Trophoblast cell (in vitro differentiated cells and primary cell): Measurements from ENCODE around the gene ALDH2.
A peak's percentile ranks its signal among the peaks of the same experiment; 100 is the strongest.

ENCODE experiments used
- DNase-seq, 2 donors: peaks; one replicate each; pipeline ENCODE4 v3.0.0-alpha.2; 2016
- H2AFZ ChIP-seq: 2 replicates; pipeline ENCODE4 v1.6.1; 2013; ENCODE audit warnings: low read length, moderate library complexity, mild to moderate bottlenecking; ENCODE audit not compliant: insufficient read depth, poor library complexity
- H2AK5ac ChIP-seq: 2 replicates; pipeline ENCODE4 v1.6.1; 2013; ENCODE audit warnings: mild to moderate bottlenecking, low read length
- H2BK120ac ChIP-seq: 2 replicates; pipeline ENCODE4 v1.6.1; 2013; ENCODE audit warnings: low read length, mild to moderate bottlenecking, moderate library complexity; ENCODE audit not compliant: insufficient read depth, poor library complexity
- H2BK12ac ChIP-seq: 2 replicates; pipeline ENCODE4 v1.6.1; 2013; ENCODE audit warnings: mild to moderate bottlenecking, low read length, moderate library complexity
- H2BK5ac ChIP-seq: 2 replicates; pipeline ENCODE4 v1.6.1; 2013; ENCODE audit warnings: low read length, low read depth, moderate library complexity, mild to moderate bottlenecking; ENCODE audit not compliant: poor library complexity
- H3K14ac ChIP-seq: 2 replicates; pipeline ENCODE4 v1.6.1; 2013; ENCODE audit warnings: mild to moderate bottlenecking, low read length
- H3K18ac ChIP-seq: 2 replicates; pipeline ENCODE4 v1.6.1; 2013; ENCODE audit warnings: mild to moderate bottlenecking, low read length
- H3K23ac ChIP-seq: 2 replicates; pipeline ENCODE4 v1.6.1; 2013; ENCODE audit warnings: low read length
- H3K27ac ChIP-seq: 2 replicates; pipeline ENCODE4 v1.5.1; 2013; ENCODE audit warnings: low read depth, mild to moderate bottlenecking, inconsistent platforms, low read length, moderate library complexity
- H3K27me3 ChIP-seq: 2 replicates; pipeline ENCODE4 v1.6.1; 2013; ENCODE audit warnings: inconsistent platforms, mild to moderate bottlenecking, low read length, moderate library complexity; ENCODE audit not compliant: insufficient read depth
- H3K36me3 ChIP-seq, 2 experiments: 1 replicate in 1 of 2; 2 replicates in 1 of 2; pipeline ENCODE4 v1.6.1; 2013; ENCODE audit warnings: low read length in 2 of 2, mild to moderate bottlenecking in 2 of 2, moderate library complexity in 1 of 2; ENCODE audit not compliant: insufficient read depth in 2 of 2, control insufficient read depth in 1 of 2
- H3K4ac ChIP-seq: 2 replicates; pipeline ENCODE4 v1.6.1; 2013; ENCODE audit warnings: low read depth, mild to moderate bottlenecking, low read length, moderate library complexity
- H3K4me1 ChIP-seq, 2 experiments: 1 replicate in 1 of 2; 2 replicates in 1 of 2; pipeline ENCODE4 v1.6.1; 2013; ENCODE audit warnings: low read length in 2 of 2, mild to moderate bottlenecking in 2 of 2, moderate library complexity in 1 of 2; ENCODE audit not compliant: insufficient read depth in 2 of 2, control insufficient read depth in 1 of 2
- H3K4me2 ChIP-seq: 2 replicates; pipeline ENCODE4 v1.6.1; 2013; ENCODE audit warnings: inconsistent platforms, mild to moderate bottlenecking, low read length, moderate library complexity
- H3K4me3 ChIP-seq: 2 replicates; pipeline ENCODE4 v1.5.1; 2013; ENCODE audit warnings: mild to moderate bottlenecking, low read depth, low read length, inconsistent platforms
- H3K79me1 ChIP-seq: one replicate; pipeline ENCODE4 v1.6.1; 2013; ENCODE audit warnings: low read length
- H3K79me2 ChIP-seq: 2 replicates; pipeline ENCODE4 v1.6.1; 2013; ENCODE audit warnings: low read length, mild to moderate bottlenecking; ENCODE audit not compliant: control insufficient read depth, insufficient read depth, poor library complexity
- H3K9ac ChIP-seq: 2 replicates; pipeline ENCODE4 v1.6.1; 2013; ENCODE audit warnings: mild to moderate bottlenecking, low read length
- H3K9me3 ChIP-seq: 2 replicates; pipeline ENCODE4 v1.6.1; 2013; ENCODE audit warnings: low read depth, mild to moderate bottlenecking, control low read depth, inconsistent platforms, low read length; ENCODE audit not compliant: insufficient read depth
- H4K12ac ChIP-seq: 2 replicates; pipeline ENCODE4 v1.6.1; 2013; ENCODE audit warnings: low read depth, mild to moderate bottlenecking, low read length, moderate library complexity
- H4K8ac ChIP-seq: 2 replicates; pipeline ENCODE4 v1.6.1; 2013; ENCODE audit warnings: low read depth, mild to moderate bottlenecking, low read length, moderate library complexity
- H4K91ac ChIP-seq: one replicate; pipeline ENCODE4 v1.6.1; 2013; ENCODE audit warnings: low read depth, mild to moderate bottlenecking, low read length, moderate library complexity
- whole genome bisulfite sequencing: extraction: QIAGEN DNeasy Blood & Tissue Kit; methylation state at CpG from one replicate; pipeline ENCODE4 v1.1.7; 2013; ENCODE audit warnings: missing lambda C conversion rate; ENCODE audit not compliant: insufficient read length, insufficient coverage; ENCODE audit errors: extremely low coverage; 5-methylcytosine and 5-hydroxymethylcytosine counted together

ALDH2 gene

GRCh38 chr12:111803851-111804250 is 37.1 kb downstream of the ALDH2 start:
- H2AK5ac ChIP-seq: no peak overlapping the region
- no peak overlapping the region for H3K14ac ChIP-seq
- DNase-seq: no peak
- H2BK5ac ChIP-seq: no peak overlapping the region
- no CpG with 5 or more reads among the region's 8 CpGs for WGBS
- H3K4me3 ChIP-seq: no peak overlapping the region
- no peak overlapping the region for H3K9ac ChIP-seq
- peaks cover 36 to 47% of the 10 kb centered on the region in 2 experiments for H3K36me3 ChIP-seq
- H4K91ac ChIP-seq: no peak overlapping the region
- no peak overlapping the region for H3K4me2 ChIP-seq
- H3K18ac ChIP-seq: no peak overlapping the region
- no peaks in the 10 kb centered on the region for H3K4me1 ChIP-seq
- no peak overlapping the region for H3K4ac ChIP-seq
- H2BK120ac ChIP-seq: no peak overlapping the region
- no peaks in the 10 kb centered on the region for H3K79me1 ChIP-seq
- H4K8ac ChIP-seq: no peak overlapping the region
- H3K9me3 ChIP-seq: no peaks in the 10 kb centered on the region
- H3K23ac ChIP-seq: no peak overlapping the region
- no peaks in the 10 kb centered on the region for H3K79me2 ChIP-seq
- H3K27ac ChIP-seq: no peak overlapping the region
- H4K12ac ChIP-seq: no peak overlapping the region
- no peaks in the 10 kb centered on the region for H3K27me3 ChIP-seq
- H2BK12ac ChIP-seq: no peak overlapping the region
- H2AFZ ChIP-seq: no peak overlapping the region

DNA sequence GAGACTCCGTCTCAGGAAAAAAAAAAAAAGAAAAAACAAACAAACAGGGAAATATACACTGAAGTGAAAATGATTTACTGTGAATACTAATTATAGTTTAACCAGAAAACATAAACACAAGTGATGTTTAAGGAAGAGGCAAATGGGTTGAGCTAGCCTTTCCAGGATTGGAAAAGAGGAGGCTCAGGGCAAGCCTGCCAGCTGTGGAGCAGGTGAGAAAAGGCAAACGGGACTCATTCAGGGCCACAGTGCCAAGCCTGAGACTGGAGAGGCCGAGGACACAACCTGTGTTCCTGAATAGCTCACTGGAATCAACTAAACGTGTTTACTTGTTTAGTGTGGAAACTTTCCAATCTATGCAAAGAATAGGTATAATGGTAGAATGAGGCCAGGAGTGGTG is 39.6 kb downstream of the ALDH2 start:
- Histone ChIP-seq H3K4me2 (no peak overlapping the region), H3K79me1 (no peaks in the 10 kb centered on the region), H4K91ac (no peak overlapping the region), H3K36me3 (peaks cover 36 to 45% of the 10 kb centered on the region in 2 experiments), H3K79me2 (no peaks in the 10 kb centered on the region), H3K9me3 (no peaks in the 10 kb centered on the region), H4K12ac (no peak overlapping the region), H2AK5ac (no peak overlapping the region), H3K4me3 (no peak overlapping the region), H3K27me3 (no peaks in the 10 kb centered on the region), H2BK12ac (no peak overlapping the region), H2BK120ac (no peak overlapping the region), H3K4ac (no peak overlapping the region), H3K27ac (no peak overlapping the region), H3K18ac (no peak overlapping the region), H3K9ac (no peak overlapping the region), H2AFZ (no peak overlapping the region), H3K14ac (no peak overlapping the region), H4K8ac (no peak overlapping the region), H3K23ac (no peak overlapping the region), H2BK5ac (no peak overlapping the region), H3K4me1 (no peaks in the 10 kb centered on the region)
- no CpG with 5 or more reads among the region's 4 CpGs for WGBS
- no peak for DNase-seq

DNA sequence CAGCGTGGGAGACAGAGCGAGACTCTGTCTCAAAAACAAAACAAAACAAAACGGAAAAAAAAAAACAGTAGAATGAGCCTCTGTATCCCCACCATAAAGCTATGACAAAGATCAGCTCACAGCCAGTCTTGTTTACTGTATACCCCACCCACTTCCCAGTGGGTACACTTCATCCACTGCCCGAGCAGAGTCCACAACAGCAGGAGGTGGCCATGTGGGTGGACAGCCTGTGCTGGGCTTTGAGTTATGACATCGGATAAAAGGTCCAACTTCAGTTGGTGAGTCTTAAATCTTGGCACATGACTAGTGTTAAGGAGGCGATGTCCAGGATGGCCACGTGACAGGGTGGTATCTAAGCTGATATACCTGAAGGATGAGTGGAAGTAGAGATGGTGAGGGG is 40.5 kb downstream of the ALDH2 start:
- Histone ChIP-seq H3K36me3 (peaks cover 35 to 41% of the 10 kb centered on the region in 2 experiments), H3K79me1 (no peaks in the 10 kb centered on the region), H4K8ac (no peak overlapping the region), H3K27ac (no peak overlapping the region), H3K9ac (no peak overlapping the region), H4K12ac (no peak overlapping the region), H4K91ac (no peak overlapping the region), H3K79me2 (no peaks in the 10 kb centered on the region), H3K9me3 (no peaks in the 10 kb centered on the region), H3K14ac (no peak overlapping the region), H2BK12ac (no peak overlapping the region), H3K4me1 (peaks cover 0 to 2% of the 10 kb centered on the region in 2 experiments), H3K23ac (no peak overlapping the region), H2AK5ac (no peak overlapping the region), H2AFZ (no peak overlapping the region), H2BK120ac (no peak overlapping the region), H3K4ac (no peak overlapping the region), H3K4me2 (no peak overlapping the region), H2BK5ac (no peak overlapping the region), H3K27me3 (no peaks in the 10 kb centered on the region), H3K4me3 (no peak overlapping the region), H3K18ac (no peak overlapping the region)
- no CpG with 5 or more reads among the region's 7 CpGs for WGBS
- DNase-seq: no peak

DNA sequence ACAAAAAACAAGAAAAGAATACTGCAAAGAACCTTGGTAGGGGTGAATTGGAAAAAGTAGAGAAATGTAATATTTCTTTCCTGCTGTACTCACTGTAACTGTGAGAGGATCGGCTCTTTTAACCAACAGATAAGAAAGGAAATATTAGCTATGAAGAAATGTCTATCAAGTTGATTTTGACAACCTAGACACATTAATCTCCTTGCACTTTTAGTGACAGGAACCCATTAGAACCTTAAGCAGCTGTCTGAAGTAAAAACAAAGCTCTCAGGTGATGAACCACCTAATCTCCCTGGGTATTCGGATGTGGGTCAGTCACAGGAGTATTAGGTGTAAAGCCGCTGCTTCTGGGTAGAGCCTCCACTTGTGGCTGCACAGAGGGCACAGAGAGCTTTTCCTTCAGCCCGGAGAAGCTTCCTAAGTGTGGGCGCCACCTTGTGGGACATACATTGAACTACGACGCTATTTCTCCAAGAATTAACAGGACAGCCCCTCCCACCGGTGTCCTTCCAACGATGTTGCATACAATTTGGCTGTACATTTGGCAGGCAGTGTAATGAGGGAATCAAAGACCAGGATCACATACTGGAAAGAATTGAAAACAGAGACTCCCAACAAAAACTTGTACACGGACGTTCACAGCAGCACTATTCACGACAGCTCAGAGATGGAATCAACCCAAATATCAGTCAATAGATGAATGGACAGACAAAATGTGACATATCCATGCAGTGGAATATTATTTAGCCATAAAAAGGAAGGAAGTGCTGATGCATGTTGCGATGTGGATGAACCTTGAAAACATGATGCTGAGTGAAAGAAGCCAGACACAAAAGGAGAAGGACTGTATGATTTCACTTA is 46.4 kb downstream of the ALDH2 start:
- Histone ChIP-seq H3K4me3 (no peak overlapping the region), H3K4ac (no peak overlapping the region), H3K4me1 (peaks cover under 1 to 2% of the 10 kb centered on the region in 2 experiments), H4K12ac (no peak overlapping the region), H4K8ac (no peak overlapping the region), H2BK12ac (no peak overlapping the region), H3K27me3 (no peaks in the 10 kb centered on the region), H2BK5ac (no peak overlapping the region), H3K14ac (no peak overlapping the region), H2AFZ (no peak overlapping the region), H3K9ac (no peak overlapping the region), H2AK5ac (no peak overlapping the region), H3K18ac (no peak overlapping the region), H3K9me3 (no peaks in the 10 kb centered on the region), H4K91ac (no peak overlapping the region), H3K27ac (no peak overlapping the region), H3K23ac (no peak overlapping the region), H3K79me2 (no peaks in the 10 kb centered on the region), H2BK120ac (no peak overlapping the region), H3K79me1 (peaks cover 7% of the 10 kb centered on the region), H3K36me3 (peaks cover 13 to 19% of the 10 kb centered on the region in 2 experiments), H3K4me2 (no peak overlapping the region)
- DNase-seq: peak; percentile 82 to 96
- no CpG with 5 or more reads among the region's 13 CpGs for WGBS
